Tibial artery (tissue), 4 donors: ENCODE data around the gene PURB.
A peak's percentile ranks its signal among the peaks of the same experiment; 100 is the strongest.

Source experiments
- DNase-seq, 2 donors: peaks; one replicate each; pipeline ENCODE4 v3.0.0-alpha.2; 2019
- H3K27ac ChIP-seq, 2 donors: fragments of 200-600 bp; sonication (generic) in 1 of 2; 1 replicate in 1 of 2; 2 replicates in 1 of 2; pipeline ENCODE4 v1.5.1; 2018 to 2019; ENCODE audit warnings: mild to moderate bottlenecking in 1 of 2
- H3K27me3 ChIP-seq, 2 donors: fragments of 200-600 bp; sonication (generic) in 1 of 2; one replicate each; pipeline versions ENCODE4 v1.5.1 to v1.6.0; 2016 to 2019
- H3K36me3 ChIP-seq, 3 donors: fragments of 200-600 bp; sonication (generic) in 2 of 3; one replicate each; pipeline ENCODE4 v1.5.1; 2016 to 2019; ENCODE audit warnings: mild to moderate bottlenecking in 2 of 3
- H3K4me1 ChIP-seq, 4 donors: fragments of 200-600 bp; sonication (generic) in 2 of 4; 1 replicate in 3 of 4; 2 replicates in 1 of 4; pipeline ENCODE4 v1.5.1; 2016 to 2019
- H3K4me3 ChIP-seq, 2 donors: fragments of 200-600 bp; sonication (generic) in 1 of 2; 1 replicate in 1 of 2; 2 replicates in 1 of 2; pipeline ENCODE4 v1.5.1; 2018 to 2019; ENCODE audit warnings: mild to moderate bottlenecking in 2 of 2
- H3K9me3 ChIP-seq, 3 donors: fragments of 200-600 bp; sonication (generic) in 1 of 3; one replicate each; pipeline ENCODE4 v1.5.1; 2016 to 2019
- intact Hi-C: fragments of 100-400 bp; cut with DNase I; formaldehyde crosslinking; loops from one replicate; pipeline ENCODE4 v1.15.0; 2023; ENCODE audit warnings: low total_unique reads
- TF ChIP-seq, protein P1 (sequence below), 2 experiments: fragments of 200-600 bp in 1 of 2; fragments of 450-650 bp in 1 of 2; IDR thresholded peaks; one replicate each; pipeline ENCODE4 v1.5.1; 2017 to 2019; ENCODE audit warnings: antibody characterized with exemption in 2 of 2, mild to moderate bottlenecking in 1 of 2, moderate library complexity in 1 of 2

The PURB gene

DNA sequence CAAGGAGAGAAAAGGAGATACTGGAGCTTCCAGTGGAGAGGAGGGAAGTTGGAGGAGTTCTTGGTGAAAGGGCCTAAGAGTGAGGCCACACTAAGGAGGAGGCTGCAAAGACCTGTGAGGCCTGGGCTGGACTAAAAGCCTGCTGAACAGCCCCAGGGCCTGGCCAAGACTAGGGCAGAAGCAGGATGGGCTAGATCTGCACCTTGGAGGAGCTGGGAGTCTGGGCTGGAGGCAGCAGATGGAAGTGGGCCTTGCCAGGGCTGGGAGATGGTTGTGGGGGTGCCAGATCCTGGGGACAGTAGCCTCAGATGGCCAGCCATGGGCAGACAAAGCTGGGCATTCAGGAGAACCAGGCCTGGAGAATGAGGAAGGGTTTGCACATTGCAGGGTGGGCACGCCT is 6.5 kb upstream of the PURB start:
- TF ChIP-seq, protein P1, sequence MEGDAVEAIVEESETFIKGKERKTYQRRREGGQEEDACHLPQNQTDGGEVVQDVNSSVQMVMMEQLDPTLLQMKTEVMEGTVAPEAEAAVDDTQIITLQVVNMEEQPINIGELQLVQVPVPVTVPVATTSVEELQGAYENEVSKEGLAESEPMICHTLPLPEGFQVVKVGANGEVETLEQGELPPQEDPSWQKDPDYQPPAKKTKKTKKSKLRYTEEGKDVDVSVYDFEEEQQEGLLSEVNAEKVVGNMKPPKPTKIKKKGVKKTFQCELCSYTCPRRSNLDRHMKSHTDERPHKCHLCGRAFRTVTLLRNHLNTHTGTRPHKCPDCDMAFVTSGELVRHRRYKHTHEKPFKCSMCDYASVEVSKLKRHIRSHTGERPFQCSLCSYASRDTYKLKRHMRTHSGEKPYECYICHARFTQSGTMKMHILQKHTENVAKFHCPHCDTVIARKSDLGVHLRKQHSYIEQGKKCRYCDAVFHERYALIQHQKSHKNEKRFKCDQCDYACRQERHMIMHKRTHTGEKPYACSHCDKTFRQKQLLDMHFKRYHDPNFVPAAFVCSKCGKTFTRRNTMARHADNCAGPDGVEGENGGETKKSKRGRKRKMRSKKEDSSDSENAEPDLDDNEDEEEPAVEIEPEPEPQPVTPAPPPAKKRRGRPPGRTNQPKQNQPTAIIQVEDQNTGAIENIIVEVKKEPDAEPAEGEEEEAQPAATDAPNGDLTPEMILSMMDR (IDR thresholded peaks at IDR 0.05) = no peak
- Histone ChIP-seq H3K27me3 (no peaks in the 10 kb centered on the region), H3K27ac (no peak overlapping the region), H3K4me1 (no peaks in the 10 kb centered on the region), H3K36me3 (no peaks in the 10 kb centered on the region), H3K9me3 (no peaks in the 10 kb centered on the region), H3K4me3 (no peak overlapping the region)
- no peak for DNase-seq
- intact Hi-C loops = no loop called here

DNA sequence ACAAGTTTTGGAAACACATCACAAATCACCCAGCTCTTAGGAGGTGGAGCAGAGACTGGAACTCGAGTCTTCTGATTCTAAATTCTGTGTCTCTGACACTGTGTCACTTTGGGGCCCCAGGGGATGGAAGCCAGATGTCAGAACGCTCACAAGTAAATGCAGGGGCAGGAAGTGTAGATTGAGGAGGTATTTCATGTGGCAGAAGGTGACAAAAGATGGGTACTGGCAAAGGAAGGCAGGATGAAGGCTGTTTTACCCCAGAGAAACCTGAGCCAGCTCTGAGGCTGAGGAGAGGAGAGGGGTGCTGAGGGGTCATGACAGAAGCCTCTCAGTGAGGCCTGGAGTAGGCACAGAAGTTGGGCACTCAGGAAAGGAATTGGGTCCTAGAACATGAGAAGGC is 6.0 kb upstream of the PURB start:
- peaks cover 0 to 4% (median 0%) of the 10 kb centered on the region in 4 donors for H3K4me1 ChIP-seq
- H3K4me3 ChIP-seq = no peak overlapping the region
- no peaks in the 10 kb centered on the region for H3K9me3 ChIP-seq
- H3K27ac ChIP-seq = no peak overlapping the region
- no peaks in the 10 kb centered on the region for H3K27me3 ChIP-seq
- no peak for DNase-seq
- intact Hi-C loops = no loop called here
- H3K36me3 ChIP-seq = no peaks in the 10 kb centered on the region
- TF ChIP-seq, protein P1 (IDR thresholded peaks at IDR 0.05) = no peak

DNA sequence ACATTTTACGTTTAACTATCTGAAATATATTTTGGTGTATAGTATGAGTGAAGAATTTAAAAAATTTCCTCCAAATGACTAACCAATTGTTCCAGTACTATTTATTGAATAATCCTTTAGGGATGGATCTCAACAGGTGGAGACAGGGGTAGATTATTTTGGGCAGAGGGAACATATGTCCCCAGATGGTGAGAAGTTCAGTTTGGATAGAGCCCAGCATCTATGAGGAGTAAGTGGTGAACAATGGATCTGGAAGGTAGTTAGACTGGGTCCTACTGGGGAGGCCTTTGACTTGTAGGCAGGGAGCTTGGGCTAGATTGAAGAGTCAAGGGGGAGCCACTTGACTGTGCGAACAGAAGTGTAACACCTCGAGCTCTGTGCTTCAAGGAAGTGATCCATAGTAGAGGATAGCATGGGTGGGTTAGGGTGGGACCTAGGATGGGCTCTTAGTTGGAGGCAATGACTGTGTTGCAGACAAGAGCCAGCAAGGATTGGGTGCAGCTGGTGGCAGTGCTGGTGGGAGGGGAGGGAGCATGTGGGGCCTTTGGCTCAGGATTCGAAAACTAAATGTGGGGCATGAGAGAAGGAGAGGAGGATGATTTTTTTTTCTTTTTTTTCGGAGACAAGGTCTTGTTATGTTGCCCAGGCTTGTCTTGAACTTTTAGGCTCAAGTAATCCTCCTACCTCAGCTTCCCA is 3.9 kb upstream of the PURB start:
- no peaks in the 10 kb centered on the region for H3K36me3 ChIP-seq
- no peaks in the 10 kb centered on the region for H3K9me3 ChIP-seq
- no peak overlapping the region for H3K4me3 ChIP-seq
- H3K4me1 ChIP-seq = peaks cover 0 to 13% (median 5%) of the 10 kb centered on the region in 4 donors
- intact Hi-C loops = loop anchor here (5.0 to 10.0 kb wide), 2 partner anchors 42 to 116 kb away; partner anchors contain the start of genes CCM2 and H2AZ2
- H3K27me3 ChIP-seq = no peaks in the 10 kb centered on the region
- TF ChIP-seq, protein P1 (IDR thresholded peaks at IDR 0.05) = no peak
- no peak for DNase-seq
- H3K27ac ChIP-seq = no peak overlapping the region

DNA sequence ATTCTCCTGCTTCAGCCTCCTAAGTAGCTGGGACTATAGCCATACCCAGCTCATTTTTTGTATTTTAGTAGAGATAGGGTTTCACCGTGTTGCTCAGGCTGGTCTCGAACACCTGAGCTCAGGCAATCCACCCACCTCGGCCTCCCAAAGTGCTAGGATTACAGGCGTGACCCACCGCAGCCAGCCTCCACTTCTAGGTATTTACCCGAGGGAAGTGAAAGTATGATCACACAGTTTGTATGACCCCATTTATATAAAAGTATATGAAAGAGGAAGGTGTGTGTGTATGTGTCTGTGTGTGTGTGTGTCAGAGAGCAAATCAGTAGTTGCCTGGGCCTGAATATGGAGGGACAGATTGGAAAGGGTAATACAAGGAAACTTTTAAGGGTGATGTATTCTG is 2.0 kb upstream of the PURB start:
- Histone ChIP-seq H3K9me3 (no peaks in the 10 kb centered on the region), H3K36me3 (peaks cover 0 to 3% (median 0%) of the 10 kb centered on the region in 3 donors), H3K27ac (no peak overlapping the region), H3K4me1 (peaks cover 0 to 32% (median 24%) of the 10 kb centered on the region in 4 donors), H3K27me3 (no peaks in the 10 kb centered on the region), H3K4me3 (no peak overlapping the region)
- intact Hi-C loops = loop anchor here (5.0 to 10.0 kb wide), 2 partner anchors 40 to 118 kb away; partner anchors contain the start of genes CCM2 and H2AZ2
- TF ChIP-seq, protein P1 (IDR thresholded peaks at IDR 0.05) = no peak
- DNase-seq = no peak

DNA sequence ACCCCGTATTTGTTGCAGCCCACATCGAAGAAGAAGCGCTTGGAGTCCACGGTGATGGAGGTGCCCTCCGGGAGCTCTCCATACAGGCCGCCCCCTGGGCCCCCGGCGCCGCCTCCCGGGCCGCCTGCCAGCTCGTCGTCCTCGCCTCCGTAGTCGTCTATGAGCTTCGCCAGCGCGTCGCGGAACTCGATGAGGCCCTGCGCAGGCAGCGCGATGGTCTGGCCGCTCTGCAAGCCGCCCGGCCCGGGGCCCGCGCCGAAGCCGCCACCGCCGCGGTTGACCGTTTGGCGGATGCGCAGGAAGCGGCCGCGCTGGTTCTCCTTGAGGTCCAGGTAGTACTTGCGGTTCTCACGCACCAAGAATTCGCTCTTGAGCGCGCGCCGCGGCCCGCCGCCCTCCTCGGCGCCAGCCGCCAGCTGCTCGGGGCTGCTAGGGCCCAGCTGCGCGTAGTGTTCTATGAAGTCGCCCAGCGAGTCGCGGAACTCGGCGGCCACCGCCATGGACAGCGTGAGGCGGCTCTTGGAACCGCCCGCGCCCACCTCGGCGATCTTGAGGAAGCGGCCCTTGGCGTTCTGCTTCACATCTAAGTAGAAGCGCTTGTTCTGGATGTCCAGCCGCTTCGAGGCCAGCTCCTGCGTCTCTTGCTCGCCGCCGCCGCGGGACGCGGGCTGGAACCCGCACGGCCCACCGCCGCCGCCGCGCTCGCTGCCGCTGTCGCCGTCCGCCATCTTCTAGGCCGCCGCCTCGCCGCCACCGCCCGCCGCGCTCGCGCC is 523 bp downstream of the PURB start:
- no peaks in the 10 kb centered on the region for H3K27me3 ChIP-seq
- peak overlapping the region; percentile 79 to 98 for H3K4me3 ChIP-seq
- H3K27ac ChIP-seq = peak overlapping the region; percentile 97
- TF ChIP-seq, protein P1 (IDR thresholded peaks at IDR 0.05) = no peak
- H3K4me1 ChIP-seq = peaks cover 0 to 57% (median 46%) of the 10 kb centered on the region in 4 donors
- DNase-seq = peak; percentile 45 to 76
- peaks cover 0 to 3% (median 0%) of the 10 kb centered on the region in 3 donors for H3K36me3 ChIP-seq
- intact Hi-C loops = loop anchor here (5.0 to 10.0 kb wide), 2 partner anchors 38 to 120 kb away; partner anchors contain the start of genes CCM2 and H2AZ2
- H3K9me3 ChIP-seq = no peaks in the 10 kb centered on the region
